ENCODE measurements around the gene UBE3B. TPM values are rescaled to one million over a fixed set of nuclear protein-coding genes. Genes with fewer than 3 reads are reported as not detected.

The UBE3B gene
- total RNA-seq, 4 donors from 2014 or later = 42.4 to 59.2 (median 49.1) TPM

- intact Hi-C loops (cut with DNase I) = no loop called here
These were observed 104.4 kb downstream of the UBE3B start for GRCh38 chr12:109581856-109582255.

GRCh38 chr12:109582636-109583035 lies 105.2 kb downstream of the UBE3B start:
- TF ChIP-seq EP300 (IDR thresholded peaks at IDR 0.05) (no peak), POLR2AphosphoS5 (IDR thresholded peaks at IDR 0.05) (no peak), CTCF (IDR thresholded peaks at IDR 0.05) (no peak), POLR2A (IDR thresholded peaks at IDR 0.05; ENCODE audit: low read depth) (no peak)
- intact Hi-C loops (cut with DNase I) = no loop called here
- Histone ChIP-seq H3K9me3 (no peaks in the 10 kb centered on the region), H3K27ac (replicated peaks in 1 of 4) (no peak overlapping the region), H3K36me3 (peaks cover 23 to 93% (median 75%) of the 10 kb centered on the region in 4 donors), H3K4me3 (no peak overlapping the region), H3K4me1 (no peaks in the 10 kb centered on the region), H3K27me3 (no peaks in the 10 kb centered on the region)
- no peak for DNase-seq (ENCODE audit: extremely low spot score)
- WGBS = 85% methylated on average over 5 of the region's 5 CpGs

More at GRCh38 chr12:109581856-109582255, 104.4 kb downstream of the UBE3B start:
- no peak for DNase-seq (ENCODE audit: extremely low spot score)
- H3K9me3 ChIP-seq = no peaks in the 10 kb centered on the region
- TF ChIP-seq CTCF (IDR thresholded peaks at IDR 0.05) = no peak
- TF ChIP-seq EP300 (IDR thresholded peaks at IDR 0.05) = no peak
- TF ChIP-seq POLR2AphosphoS5 (IDR thresholded peaks at IDR 0.05) = no peak
- TF ChIP-seq POLR2A (IDR thresholded peaks at IDR 0.05; ENCODE audit: low read depth) = no peak
- peaks cover 29 to 93% (median 75%) of the 10 kb centered on the region in 4 donors for H3K36me3 ChIP-seq
- H3K27ac ChIP-seq (replicated peaks in 1 of 4) = no peak overlapping the region
- no peaks in the 10 kb centered on the region for H3K27me3 ChIP-seq
- no peaks in the 10 kb centered on the region for H3K4me1 ChIP-seq
- no peak overlapping the region for H3K4me3 ChIP-seq
- WGBS = 85% methylated on average over 4 of the region's 8 CpGs

- TF ChIP-seq CTCF (IDR thresholded peaks at IDR 0.05) (no peak), POLR2A (IDR thresholded peaks at IDR 0.05; ENCODE audit: low read depth) (no peak), EP300 (IDR thresholded peaks at IDR 0.05) (no peak), POLR2AphosphoS5 (IDR thresholded peaks at IDR 0.05) (no peak)
- DNase-seq (ENCODE audit: extremely low spot score) = no peak
- Histone ChIP-seq H3K4me3 (no peak overlapping the region), H3K36me3 (peaks cover 23 to 93% (median 75%) of the 10 kb centered on the region in 4 donors), H3K27ac (replicated peaks in 1 of 4) (no peak overlapping the region), H3K27me3 (no peaks in the 10 kb centered on the region), H3K9me3 (no peaks in the 10 kb centered on the region), H3K4me1 (no peaks in the 10 kb centered on the region)
- intact Hi-C loops (cut with DNase I) = no loop called here
- 94% methylated on average over 2 of the region's 2 CpGs for WGBS
These were observed 106.3 kb downstream of the UBE3B start for GRCh38 chr12:109583733-109584132.

Other genes starting within 250 kb of the UBE3B start
- gene FOXN4, start 168.3 kb upstream of the UBE3B start, total RNA-seq = not detected
- gene MYO1H, start 129.7 kb upstream of the UBE3B start, total RNA-seq = not detected
- 100 to 1,000 TPM in 2 of 4 donors, 10 to 100 TPM in 2; 90.7 to 115 (median 104) TPM for gene KCTD10, start 334 bp upstream of the UBE3B start, total RNA-seq
- 10 to 100 TPM; 20.0 to 25.3 (median 21.0) TPM for gene MMAB, start 95.9 kb downstream of the UBE3B start, total RNA-seq
- 10 to 100 TPM in 3 of 4 donors, 1 to 10 TPM in 1; 6.2 to 18.7 (median 12.2) TPM for gene MVK, start 96.2 kb downstream of the UBE3B start, total RNA-seq
- gene FAM222A, start 236.2 kb downstream of the UBE3B start, total RNA-seq = 1 to 10 TPM in 3 of 4 donors, under 1 TPM in 1; 0.42 to 3.8 (median 3.2) TPM